ENCODE measurements around the gene TSFM.

Gene TSFM

GRCh38 chr12:57746025-57746424, 36.6 kb upstream of the TSFM start:
- no peak for DNase-seq

DNA sequence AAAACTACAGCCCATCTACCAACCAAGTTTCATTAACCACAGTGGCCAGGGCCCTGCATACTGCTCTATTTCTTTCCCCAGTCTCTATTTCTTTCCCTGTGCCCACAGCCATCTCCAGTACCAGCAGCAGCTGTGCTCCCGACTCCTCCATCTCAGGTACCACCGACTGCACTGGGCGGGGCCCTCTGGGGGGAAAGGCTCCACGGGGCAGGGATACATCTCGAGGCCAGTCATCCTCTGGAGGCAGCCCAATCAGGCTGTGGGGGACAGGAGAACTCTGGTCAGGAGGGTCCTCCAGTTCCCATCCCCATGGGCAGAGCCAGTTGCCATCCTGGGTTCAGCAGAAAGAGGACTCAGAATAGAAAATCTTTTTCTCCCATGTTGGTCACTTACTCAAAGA, 33.5 kb upstream of the TSFM start:
- no peak for DNase-seq

- DNase-seq: no peak
Measured at GRCh38 chr12:57750561-57751431, 31.8 kb upstream of the TSFM start.

GRCh38 chr12:57751432-57751787, 31.2 kb upstream of the TSFM start:
- no peak for DNase-seq

DNA sequence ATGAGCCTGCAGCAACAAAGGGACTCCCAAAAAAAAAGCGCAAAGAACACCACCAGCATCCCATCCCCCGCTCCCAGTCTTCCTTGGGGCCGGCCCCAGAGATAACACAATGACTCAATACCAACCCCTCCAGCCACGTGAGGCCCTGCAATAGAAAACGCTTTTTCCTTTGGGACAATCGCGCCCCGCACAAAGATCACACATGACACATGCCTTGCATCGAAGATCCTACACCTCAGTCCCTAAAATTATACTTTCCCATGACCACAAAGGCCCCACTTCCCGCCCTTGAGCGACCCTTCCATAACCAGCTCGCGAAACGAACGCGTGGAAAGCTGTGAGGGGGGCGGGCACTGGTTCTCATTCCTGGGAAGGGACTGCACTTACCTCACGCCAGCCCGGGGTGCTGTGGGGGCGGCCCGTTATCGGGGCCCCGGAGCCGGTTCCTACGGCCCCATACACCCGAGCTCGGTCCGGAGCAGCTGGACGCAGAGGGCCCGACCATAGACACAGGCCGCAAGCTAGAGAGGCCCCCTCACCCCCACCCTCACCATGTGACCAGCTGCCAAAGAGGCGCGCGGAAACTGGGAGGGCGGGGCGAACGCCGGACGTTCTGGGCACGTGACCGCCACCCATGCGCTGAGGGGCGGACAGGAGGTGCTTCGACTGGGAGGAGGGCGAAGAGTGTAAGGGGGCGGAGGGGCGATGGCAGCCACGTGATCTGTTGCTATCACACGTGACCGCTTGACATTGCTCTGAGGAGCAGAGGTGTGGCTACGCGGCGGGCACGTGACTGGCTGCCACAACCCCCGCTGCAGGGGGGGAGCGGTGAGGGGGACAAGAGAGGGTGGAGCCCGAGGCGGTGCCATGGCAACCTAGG, 30.6 kb upstream of the TSFM start, which contains the start of gene CDK4:
CDK4 (minus strand) TSS at position 523 of the 880 bp plus-strand sequence. CDS start 593 bp downstream, outside the sequence.
- DNase-seq: peak; percentile 99

DNA sequence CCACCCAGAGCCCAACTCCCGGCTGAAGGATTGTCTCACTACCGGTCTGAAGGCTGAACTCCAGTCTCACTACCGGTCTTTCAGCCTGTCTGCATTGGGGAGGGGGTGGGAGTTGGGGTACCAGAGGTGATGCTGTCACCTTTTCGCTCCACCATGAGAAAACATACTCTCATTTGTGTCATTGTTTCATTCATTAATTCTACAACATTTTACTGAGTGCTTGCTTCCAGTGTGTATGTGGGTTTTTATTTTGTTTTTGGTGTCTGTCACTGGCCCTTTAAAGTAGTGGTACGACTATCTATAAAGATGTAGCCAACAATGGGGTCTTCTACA, 30.0 kb upstream of the TSFM start:
- no peak for DNase-seq

DNA sequence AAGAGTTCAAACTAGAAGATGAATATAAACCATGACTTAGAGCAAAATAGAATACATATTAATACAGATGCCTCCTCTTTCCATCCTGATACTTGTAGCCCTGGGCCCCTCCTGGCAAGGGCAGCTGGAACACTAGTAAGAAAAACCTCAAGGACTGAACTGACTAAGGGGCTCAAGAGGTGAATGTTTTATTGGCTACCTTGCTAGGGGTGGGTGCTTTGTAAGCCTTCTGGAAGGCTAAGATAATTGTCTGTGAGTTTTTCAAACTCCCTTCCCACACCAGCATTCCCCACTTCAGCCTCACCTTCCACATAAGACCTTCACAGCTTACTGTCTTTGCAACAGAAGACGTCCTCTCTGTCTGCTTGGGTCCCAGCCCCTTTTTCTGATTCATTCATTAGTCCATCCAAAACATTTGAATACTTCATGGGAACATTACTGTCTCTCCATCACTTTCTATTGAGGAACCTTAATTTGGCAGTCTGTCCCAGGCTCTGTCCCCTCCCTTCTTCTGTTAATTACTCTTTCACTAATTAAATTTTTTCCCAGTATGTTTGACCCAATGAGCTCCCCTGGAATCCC, 28.7 kb upstream of the TSFM start:
- DNase-seq: no peak

GRCh38 chr12:57754411-57755193, 28.0 kb upstream of the TSFM start, which contains the start of gene MARCHF9:
Gene MARCHF9 (plus strand): TSS chr12:57755103. CDS start chr12:57755529, 426 bp downstream.
- peak; percentile 86 for DNase-seq

GRCh38 chr12:57755194-57755453, 27.5 kb upstream of the TSFM start:
- DNase-seq: no peak

- DNase-seq: peak; percentile 51
Measured at GRCh38 chr12:57755454-57756372, 26.9 kb upstream of the TSFM start.

- peak; percentile 66 for DNase-seq
Measured at GRCh38 chr12:57756406-57757341, 25.9 kb upstream of the TSFM start.

GRCh38 chr12:57757771-57758170, 24.8 kb upstream of the TSFM start:
- DNase-seq: no peak

DNA sequence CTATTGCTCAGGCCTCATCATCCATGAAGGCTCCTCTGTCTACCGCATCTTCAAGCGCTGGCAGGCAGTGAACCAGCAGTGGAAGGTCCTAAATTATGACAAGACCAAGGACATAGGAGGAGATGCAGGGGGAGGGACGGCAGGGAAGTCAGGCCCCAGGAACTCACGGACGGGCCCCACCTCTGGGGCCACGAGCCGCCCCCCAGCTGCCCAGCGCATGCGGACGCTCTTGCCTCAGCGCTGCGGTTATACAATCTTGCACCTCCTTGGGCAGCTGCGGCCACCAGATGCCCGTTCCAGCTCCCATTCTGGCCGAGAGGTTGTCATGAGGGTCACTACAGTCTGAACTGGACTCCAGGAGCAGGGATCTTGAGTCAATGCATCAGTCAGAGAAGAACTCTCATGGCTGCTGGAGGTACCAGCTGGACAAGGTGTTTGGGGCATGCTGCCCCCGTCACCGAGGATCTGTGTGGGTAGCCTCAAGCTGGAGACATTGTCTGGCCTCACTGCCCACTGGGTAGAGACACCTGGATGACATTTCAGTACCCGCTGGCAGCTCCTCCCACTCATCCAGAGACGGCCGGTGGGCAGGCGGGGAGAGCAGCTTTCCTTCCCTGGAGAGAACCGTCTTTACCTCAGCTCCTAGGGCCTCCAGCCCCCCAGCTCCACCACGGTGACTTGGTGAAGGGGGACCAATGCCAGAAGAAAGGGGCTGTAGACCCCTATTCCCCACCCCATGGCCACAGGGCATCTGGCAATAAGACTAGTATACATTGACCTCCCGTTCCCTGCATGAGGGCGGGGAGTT, 23.8 kb upstream of the TSFM start:
- DNase-seq: no peak

DNA sequence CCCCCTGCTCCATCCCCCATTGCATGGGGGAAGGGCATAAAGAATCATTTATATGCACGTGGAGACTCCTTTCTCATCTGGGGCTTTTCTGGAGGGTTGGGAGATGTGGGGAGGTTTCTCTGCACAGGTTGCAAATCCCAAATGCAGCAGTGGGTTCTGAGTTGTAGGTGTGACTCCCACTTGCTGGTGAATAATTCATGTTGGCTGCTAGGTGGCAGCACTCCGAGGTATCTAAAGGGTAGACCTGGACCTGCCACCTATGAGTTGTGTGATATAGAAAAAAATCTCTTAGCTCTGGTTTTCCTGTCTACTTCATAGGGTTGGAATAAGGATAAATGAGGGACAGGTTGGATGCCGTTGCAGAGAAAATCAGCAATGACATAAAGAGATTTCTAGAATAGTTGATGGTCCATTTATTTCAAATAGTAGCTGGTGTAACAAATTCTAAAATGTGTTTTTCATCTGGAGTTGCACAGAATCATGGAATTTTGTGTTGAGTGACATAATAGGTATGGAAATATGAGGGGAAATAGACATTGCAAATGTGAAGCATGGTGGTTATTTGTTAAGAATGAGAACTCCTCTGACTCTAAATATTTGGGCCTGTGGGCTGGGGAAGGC, 23.1 kb upstream of the TSFM start:
- peak; percentile 47 for DNase-seq

DNA sequence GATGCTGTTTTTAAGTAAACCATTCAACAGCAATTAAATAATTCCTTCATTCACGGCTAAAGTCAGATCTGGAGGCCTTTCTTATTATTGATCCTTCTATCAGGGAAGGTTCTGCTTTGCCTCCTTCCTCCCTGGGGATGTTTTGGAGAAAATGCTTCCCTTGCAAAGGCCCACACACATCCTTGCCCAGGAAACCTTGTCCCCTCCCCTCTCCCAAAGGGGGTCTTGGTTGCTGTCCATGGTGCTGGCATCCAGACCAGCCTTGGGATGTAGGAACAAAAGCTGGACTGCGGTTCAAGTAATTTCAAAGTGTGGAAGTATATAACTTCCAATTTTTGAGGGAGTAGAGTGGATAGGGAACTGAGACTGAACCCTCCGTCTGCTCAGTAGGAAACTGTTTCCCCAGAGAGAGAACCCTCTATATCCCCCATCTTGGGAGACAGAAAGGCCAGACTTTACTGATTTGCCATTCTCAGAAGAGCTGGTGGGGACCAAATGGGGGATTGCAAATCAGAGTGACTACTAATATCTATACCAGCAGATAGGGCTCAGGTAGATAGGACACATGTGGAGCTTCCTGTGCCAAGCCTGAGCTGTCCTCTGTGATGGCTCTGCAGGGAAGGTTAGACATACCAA, 22.1 kb upstream of the TSFM start:
- no peak for DNase-seq

DNA sequence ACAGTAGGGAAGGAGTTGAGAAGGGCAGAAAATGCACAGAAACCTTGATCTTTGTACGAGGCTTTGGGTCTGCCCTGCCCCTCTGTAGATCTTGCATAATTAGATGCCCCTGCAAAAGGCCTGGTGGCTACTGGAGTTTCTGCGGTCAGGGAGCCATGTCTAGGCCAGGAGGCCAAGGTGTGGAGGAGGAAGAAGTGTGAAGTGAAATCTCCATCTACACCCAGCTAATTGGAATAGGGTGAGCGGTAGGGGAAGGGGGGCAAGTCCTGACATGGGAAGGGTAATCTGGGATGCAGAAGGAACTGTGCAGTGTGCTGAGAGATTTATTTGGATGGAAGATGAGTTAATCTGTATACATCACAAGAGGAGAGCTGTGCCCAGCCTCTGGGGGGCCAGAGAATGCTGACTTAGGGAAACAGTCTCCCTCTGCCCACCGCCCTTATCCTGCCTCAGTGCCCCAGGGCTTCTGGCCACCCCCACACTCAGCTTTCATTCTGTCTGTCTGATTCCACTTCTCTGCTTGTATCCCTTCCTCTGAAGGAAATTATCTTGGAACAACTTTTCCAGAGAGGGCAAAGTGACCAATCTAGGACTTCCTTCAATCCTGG, 21.1 kb upstream of the TSFM start:
- no peak for DNase-seq

- DNase-seq: no peak
Measured at GRCh38 chr12:57762463-57762862, 20.1 kb upstream of the TSFM start.

Data from central memory CD4-positive, alpha-beta T cell (primary cell).